HG02840 (cell line): ENCODE results near the gene IL1F10.

Source experiments
- ATAC-seq: cut with Tn5 transposase; IDR thresholded peaks from one replicate; pipeline ENCODE4 v1.9.1; 2021; ENCODE audit warnings: mild to moderate bottlenecking, moderate library complexity, moderate number of reproducible peaks; ENCODE audit not compliant: unreplicated experiment, low FRiP score

IL1F10 gene, protein sequence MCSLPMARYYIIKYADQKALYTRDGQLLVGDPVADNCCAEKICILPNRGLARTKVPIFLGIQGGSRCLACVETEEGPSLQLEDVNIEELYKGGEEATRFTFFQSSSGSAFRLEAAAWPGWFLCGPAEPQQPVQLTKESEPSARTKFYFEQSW

DNA sequence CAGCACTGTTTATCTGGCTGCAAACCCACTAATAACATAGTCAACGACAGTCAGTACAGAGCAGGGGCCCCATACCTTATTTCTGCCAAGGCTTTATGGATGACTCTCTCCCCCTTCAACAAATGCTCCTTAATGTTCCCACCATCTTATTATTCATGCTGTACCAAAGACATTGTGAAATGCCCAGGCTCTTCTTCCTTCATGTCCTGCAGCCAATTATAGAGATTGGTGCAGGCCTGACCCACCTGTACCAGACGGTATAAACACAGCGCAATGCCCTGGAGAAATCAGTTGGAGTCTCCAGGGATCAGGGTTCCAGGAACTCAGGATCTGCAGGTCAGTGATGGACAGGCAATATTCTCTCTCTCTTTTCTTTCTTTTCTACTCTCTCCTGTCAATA, at the start of gene IL1F10:
Gene IL1F10 (plus strand): TSS at position 290 of the 400 bp plus-strand sequence. CDS start 4,769 bp downstream, outside the sequence.
- ATAC-seq, result no peak

DNA sequence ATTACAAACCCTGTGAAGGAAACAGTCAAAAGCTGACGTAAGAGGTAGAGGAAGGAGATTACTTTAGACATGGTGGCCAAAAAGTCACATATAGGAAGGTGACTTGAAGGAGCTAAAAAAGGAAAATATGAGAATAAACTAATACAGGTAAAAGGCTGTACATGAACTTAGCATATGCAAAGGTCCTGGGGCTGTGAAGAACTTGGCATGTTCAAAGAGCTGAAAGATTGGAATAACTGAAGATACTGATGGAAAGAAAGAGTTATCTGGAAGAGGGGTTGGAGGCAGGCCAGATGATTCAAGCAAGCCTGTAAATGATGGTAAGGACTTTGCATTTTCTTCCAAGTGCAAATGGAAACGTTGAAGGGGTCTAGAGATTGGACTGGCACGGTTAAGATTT, 49.3 kb upstream of the IL1F10 start:
- ATAC-seq, result no peak

DNA sequence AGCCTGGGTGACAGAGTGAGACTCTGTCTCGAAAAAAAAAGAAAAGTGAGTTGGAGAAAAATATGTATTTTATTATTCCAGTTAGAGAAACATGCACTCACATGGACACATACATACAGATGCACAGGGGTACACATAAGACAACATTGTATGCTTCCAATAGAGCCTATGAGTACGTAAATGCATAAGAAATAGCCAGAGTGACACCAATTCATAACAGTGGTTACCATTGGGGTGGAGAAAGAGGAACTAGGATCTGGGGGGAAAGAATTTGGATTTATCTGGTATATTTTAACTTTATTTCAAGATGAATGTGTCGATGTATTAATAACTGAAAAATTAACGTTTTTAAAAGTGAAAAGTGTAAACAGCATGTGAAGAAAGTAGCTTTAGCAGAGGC, 46.5 kb upstream of the IL1F10 start:
- no peak for ATAC-seq

DNA sequence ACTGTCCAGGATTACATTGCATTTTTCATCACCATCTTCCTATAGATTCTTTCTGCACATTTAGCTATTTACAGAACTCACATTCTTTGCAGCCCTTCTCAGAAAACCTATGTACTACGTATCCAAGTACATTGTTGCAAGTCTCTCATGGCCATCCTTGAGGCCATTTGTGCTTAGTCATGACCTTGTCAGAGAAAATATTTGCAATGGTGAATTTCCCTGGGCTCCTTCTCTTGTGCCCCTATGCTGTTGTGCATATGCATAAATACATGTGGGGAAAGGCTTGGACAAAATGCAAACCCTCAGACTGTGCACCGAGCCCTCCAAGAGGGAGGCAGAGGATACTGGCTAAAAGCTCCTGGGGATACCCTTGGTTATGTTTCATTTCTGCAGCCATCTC, 43.0 kb upstream of the IL1F10 start:
- ATAC-seq, result no peak

DNA sequence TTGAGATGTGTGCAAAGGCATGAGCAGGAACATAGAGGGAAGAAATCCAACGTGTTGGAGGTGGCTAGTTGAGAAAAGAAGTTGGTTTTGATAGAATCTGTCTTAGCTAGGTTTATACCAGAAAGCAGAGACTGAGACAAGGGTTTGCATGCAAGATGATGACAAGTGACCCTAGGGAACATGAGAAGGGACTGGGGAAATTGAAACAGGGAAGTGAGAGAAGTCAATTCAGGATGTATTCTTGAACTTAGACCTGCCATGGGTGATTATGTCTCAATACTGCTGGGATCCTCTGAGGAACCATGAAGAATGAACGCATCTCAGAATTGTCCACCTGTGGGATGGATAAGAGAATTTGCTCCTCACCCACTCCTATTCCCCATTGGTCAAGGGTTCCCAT, 42.0 kb upstream of the IL1F10 start:
- ATAC-seq, result no peak

DNA sequence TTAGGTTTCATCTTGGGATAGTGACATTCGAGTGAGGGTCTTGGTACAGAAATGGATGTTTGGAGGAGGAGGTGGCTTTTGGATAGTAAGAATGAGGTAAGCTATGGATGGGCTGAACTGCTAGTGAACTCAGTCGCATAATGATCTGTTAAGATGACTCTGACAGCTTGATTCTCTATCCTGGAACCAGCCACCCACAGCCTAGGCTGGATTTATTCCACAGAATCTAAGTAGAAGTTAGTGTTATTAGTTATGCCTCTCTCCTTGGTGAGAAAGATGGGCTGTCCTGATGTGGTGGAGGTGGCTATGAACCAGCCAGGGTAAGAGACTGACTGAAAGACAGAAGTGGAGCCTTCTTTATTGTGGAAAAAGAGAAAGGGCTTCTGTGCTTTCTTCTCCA, 40.1 kb upstream of the IL1F10 start:
- ATAC-seq, result no peak

DNA sequence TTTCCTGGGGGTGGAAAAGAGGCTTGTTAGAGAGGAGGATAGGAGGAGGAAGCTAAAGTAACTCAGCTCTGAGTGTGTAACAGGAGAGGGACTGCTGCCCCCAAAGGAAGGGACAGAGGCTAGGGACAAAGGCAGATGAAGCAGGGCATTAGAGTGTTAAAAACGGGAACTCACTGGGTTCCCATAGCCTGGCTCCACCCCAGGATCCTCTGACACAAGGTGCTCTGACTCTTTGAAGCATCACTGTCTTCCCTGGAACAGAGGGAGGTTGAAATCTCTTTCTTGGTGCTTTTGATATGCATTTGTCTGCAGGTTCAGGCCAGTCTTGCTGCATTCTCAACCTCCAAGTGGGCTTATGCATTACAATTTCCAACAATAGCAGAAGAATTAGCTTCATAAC, 39.7 kb upstream of the IL1F10 start:
- ATAC-seq, result no peak

DNA sequence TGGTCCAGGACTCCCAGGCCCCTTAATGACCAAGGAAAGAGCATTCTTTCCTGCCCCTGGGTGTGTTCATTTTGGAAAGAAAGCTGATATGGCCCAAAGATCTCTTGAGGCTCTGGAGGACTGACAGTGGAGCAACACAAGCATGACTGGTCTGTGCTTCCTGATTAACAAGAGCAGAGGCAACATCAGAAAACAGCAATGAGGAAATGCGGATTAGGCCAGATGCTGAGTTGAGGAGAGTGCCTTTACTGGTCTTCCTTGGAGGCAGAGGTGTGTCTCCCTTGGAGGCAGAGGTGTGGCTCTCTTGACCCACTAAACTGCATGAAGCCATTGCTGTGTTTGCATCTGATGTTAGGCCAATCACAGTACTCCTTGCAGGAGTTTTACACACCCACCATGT, 35.0 kb upstream of the IL1F10 start:
- no peak for ATAC-seq

DNA sequence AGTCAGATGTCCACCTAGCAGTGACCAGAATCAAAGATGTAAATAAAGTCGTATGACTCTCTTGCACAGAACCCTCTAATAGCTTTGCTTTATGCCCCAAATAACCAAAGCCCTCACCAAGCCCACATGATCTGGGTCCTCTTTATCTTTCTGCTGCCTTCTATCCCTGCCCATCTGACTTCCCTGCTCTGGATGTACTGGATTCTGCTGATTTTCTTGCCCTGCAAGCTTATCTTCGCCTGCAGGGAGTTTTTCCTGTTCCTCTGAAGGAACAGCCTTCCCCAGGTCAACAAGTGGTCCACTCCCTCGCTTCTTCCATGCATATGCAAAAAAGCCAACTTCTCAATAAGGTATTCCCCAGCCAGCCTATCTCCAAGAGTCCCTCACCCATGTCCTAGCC, 33.8 kb upstream of the IL1F10 start:
- ATAC-seq, result no peak

DNA sequence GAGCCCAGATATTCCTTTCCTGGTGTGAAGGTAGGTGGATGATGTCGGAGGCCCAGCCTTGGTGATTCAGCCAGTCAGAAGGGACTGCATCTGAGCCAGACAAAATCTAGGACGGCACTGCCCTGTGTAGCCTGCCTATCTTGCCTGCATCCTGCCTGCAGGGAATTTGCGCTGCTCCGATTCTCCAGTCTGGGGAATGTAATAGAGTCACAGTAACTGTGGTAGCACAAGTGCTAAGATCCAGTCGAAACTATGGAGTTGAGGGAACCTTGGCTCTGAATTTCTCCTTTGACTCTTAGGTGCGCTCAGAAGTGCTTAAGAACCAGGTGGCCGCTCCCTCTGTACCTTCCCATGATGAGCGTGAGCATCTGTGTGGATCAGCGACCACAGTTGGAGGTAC, 31.0 kb upstream of the IL1F10 start:
- ATAC-seq, result no peak

DNA sequence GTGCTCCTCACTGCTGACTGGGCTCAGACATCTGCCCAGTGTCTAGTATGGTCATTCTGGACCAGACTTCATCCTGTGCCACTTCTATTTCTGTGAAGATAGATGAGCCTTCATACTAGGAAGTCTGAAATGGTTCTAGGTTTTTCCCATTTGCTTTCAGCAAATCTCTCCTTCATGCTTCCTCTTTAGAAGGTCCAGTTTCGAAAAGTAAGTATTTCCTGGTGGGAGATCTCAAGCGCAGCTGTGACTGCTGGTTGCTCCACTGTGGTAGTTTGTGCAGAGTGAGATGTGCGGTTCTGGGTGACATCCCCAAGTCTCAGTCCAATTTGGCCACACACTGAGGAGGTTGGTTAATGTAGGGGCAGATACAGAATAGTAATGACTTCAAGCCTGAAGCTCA, 29.5 kb upstream of the IL1F10 start:
- ATAC-seq, result no peak

DNA sequence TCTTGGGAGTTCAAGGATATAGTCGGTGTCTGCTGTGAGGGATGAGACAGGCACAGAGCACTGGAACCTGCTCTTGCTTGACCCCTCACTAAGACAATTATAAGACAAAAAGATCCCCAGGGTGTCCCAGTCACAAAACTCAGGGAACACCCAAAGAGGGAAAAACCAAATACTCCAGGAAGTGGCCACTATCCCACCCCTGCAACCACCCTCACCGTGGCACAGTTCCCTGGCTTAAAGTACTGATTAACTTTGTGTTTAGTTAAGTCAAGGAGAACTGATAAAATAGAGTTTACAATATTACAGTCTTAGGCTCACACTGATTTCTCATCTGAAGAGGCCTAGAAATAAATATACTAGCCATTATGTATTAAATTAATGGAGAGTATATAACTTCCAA, 28.6 kb upstream of the IL1F10 start:
- ATAC-seq, result no peak

DNA sequence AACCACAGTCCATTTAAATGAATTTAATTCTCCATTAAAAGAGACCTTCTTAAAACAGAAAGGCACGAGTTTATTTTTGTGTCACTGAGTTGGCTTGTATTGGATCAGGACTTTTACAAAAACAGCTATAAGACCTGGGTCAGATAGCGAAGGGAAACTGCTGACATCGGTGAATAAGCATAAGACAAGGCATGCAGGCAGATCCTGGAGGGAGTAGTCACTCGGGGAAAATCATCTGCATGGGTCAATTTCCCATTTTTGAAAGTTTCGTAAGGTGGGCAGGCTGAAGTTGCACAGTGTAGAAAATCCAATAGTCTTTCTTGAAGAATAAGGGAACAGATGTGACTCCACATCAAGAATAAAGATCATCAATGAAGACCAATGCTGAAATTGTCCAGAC, 28.1 kb upstream of the IL1F10 start:
- ATAC-seq, result no peak

DNA sequence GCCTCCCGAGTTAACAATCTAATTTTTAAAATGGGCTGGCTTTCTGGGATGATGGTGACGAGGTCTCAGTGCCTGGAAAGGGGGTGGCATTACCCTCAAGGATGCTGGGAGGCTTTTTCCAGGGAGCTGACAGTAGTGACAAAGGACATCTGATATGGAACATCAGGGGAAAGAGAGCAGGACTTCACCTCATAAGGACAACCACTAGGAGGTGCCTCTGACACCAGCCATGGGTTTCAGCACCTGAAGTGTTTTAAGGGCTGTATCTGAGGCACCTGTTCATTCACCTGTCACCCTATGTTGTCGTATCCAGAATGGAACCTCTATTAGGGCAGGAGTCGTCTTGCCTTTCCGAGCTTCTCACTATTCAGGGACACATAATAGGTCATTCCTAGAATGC, 25.9 kb upstream of the IL1F10 start:
- no peak for ATAC-seq

DNA sequence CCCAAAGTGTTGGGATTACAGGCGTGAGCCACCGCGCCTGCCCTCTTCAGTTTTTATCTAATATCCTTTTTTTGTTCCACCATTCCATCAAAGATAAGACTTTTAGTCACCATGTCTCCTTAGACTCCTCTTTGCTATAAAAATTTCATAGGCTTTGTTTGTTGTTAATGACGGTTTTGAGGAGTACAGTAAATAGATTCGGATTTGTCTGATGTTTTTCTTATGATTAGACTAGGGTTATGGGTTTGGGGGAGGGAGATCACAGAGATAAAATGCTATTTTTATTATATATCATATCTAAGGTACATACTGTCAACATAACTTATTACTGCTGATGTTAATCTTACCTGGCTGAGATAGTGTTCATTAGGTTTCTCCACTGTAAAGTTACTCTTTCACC, 21.3 kb upstream of the IL1F10 start:
- ATAC-seq, result no peak

DNA sequence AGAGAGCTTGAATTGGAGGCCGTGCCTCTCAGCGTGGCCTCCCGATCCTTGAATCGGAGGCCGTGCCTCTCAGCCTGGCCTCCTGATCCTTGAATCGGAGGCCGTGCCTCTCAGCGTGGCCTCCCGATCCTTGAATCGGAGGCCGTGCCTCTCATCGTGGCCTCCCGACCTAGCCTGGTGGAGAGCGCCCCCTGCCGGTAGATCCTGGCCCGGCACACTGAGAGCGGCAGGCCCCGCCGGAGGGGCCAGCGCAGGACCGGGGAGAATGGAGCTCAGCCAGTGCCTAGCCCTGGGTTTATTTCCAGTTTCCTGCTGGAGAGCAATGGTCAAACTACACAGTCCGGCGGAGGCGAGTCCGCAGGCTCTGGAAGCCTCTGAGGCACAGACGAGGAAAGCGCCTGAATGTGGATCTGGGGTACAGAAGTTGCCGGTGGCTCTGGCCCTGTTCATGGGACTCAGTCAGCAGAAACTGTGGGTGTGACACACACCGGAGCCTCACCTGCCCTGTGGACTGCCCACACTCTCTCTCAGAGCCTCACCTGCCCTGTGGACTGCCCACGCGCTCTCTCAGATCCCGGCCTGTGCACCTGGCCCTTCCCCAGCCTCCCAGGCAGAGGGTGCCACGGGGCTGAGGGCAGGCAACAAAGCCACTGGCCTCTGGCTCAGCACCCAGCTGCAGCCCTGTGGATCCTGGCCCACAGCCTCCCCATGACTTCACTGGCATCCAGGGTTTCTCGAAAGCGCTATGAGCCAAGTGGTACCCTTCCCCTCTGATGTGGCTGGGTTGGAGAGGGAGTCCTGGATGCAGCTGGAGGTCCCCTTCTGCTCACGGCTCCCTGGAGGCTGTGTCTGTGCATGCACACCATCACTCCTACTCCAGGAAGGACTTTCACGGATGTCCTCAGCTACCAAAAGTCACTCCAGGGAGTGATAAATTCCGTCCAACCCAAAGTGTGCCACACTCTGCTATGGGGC, 16.6 kb upstream of the IL1F10 start:
- ATAC-seq, result no peak

DNA sequence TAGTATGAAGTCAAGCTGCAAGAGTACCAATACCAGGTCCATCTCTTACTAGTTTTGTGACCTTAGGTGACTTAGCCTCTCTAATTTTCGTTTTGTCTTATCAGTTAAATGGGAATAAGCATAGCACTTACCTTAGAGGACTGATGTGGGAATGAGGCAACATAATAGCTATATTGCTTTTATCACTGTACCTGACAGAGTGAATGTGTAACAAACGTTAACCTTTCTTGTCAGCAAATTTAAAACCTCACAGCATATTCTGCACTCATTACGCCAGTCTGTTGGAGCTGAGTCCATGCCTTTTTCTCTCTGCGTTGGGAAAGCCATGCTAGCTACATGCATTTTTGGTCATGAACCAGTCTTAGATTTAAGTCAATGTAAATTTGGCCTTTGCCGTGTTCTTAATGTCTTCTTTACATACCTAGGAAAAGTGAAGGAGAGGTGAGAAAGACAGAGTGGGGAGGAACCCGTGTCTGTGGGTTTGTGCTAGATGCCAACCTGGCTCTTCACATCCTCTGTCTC, 15.3 kb upstream of the IL1F10 start, which contains the start of gene IL36B:
Gene IL36B (minus strand): TSS at position 472 of the 522 bp plus-strand sequence.
- ATAC-seq, result no peak

DNA sequence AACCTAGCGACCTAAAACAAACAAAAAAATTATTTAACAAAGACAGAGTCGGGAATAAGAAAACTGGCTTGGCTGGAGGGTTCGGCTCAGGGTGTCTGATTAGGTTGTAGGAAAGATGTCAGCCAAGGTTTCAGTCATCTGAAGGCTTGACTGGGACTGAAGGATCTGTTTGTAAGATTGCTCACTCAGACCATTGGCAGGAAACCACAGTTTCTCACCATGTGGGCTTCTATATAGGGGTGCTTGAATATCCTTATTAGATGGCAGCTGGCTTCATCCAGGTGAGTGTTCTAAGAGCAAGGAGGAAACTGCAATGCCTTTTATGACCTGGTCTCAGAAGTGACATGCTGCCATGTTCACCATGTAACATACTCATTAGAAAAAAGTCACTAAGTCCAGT, 14.1 kb upstream of the IL1F10 start:
- no peak for ATAC-seq

DNA sequence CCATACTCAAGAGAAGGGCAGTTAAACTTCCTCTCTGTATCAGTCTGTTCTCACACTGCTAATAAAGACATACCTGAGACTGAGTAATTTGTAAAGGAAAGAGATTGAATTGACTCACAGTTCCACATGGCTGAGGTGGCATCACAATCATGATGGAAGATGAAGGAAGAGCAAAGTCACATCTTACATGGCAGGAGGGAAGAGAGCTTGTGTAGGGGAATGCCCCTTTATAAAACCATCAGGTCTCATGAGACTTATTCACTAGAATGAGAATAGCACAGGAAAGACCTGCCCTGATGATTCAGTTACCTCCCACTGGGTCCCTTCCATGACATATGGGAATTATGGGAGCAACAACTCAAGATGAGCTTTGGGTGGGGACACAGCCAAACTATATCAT, 13.7 kb upstream of the IL1F10 start:
- ATAC-seq, result no peak

DNA sequence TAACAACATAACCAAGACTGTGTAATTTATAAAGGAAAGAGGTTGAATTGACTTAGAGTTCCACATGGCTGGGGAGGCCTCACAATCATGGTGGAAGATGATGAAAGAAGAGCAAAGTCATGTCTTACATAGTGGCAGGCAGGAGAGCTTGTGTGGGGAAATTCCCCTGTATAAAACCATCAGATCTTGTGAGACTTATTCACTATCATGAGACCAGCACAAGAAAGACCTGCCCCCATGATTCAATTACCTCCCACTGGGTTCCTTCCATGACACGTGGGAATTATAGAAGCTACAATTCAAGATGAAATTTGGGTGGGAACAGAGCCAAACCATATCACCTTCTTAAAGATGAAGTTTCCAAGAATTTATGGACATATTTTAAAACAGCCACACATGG, 11.2 kb upstream of the IL1F10 start:
- no peak for ATAC-seq

DNA sequence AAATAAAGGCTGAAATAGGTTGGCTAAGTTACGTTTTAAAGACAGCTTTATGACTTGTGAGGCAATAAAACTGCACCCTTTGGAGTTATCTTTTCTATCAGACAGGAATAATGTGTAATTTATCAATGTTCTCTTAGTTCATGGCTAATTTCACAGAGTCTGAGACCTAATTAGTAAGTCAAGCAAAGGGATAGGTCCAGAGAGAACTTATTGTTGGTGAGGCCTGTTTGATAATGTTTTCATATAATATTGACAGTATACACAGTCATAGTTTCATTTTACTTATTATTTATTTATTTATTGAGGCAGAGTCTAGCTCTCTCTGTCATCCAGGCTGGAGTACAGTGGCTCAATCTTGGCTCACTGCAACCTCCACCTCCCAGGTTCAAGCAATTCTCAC, 10.7 kb upstream of the IL1F10 start:
- ATAC-seq, result no peak
